Neural cell (in vitro differentiated cells): ENCODE results near the gene TIAM2. TPM values are rescaled to one million over a fixed set of nuclear protein-coding genes. Genes with fewer than 3 reads are reported as not detected.

ENCODE experiments used
- H2AFZ ChIP-seq: fragments of 200-600, 300-800 bp; sonication (generic), shearing (Covaris generic); 2 replicates; pipeline ENCODE4 v1.6.0; 2014; ENCODE audit warnings: low read depth, mild to moderate bottlenecking, antibody characterized with exemption, low read length, moderate library complexity
- H3F3A ChIP-seq: fragments of 200-600 bp; shearing (Covaris generic); 2 replicates; pipeline ENCODE4 v1.6.1; 2016; ENCODE audit warnings: mild to moderate bottlenecking, moderate library complexity, mixed read lengths, antibody characterized with exemption, low read length; ENCODE audit not compliant: insufficient read depth, poor library complexity, severe bottlenecking
- H3K27ac ChIP-seq: fragments of 200-600, 300-800 bp; sonication (generic), shearing (Covaris generic); 2 replicates; pipeline ENCODE4 v1.5.1; 2014; ENCODE audit warnings: mild to moderate bottlenecking, low read length, moderate library complexity
- H3K27me3 ChIP-seq: fragments of 300-800, 200-600 bp; sonication (generic), shearing (Covaris generic); 2 replicates; pipeline ENCODE4 v1.6.0; 2014; ENCODE audit warnings: mild to moderate bottlenecking, low read depth, low read length, moderate library complexity; ENCODE audit not compliant: insufficient read depth
- H3K36me3 ChIP-seq: fragments of 300-800, 200-600 bp; sonication (generic), shearing (Covaris generic); 2 replicates; pipeline ENCODE4 v1.5.1; 2014; ENCODE audit warnings: mild to moderate bottlenecking, antibody characterized with exemption, low read length, moderate library complexity; ENCODE audit not compliant: insufficient read depth
- H3K4me2 ChIP-seq: fragments of 300-800, 200-600 bp; sonication (generic), shearing (Covaris generic); 2 replicates; pipeline ENCODE4 v1.6.0; 2014; ENCODE audit warnings: mild to moderate bottlenecking, low read length
- H3K4me3 ChIP-seq: fragments of 300-800, 200-600 bp; sonication (generic), shearing (Covaris generic); 2 replicates; pipeline ENCODE4 v1.5.1; 2014; ENCODE audit warnings: mild to moderate bottlenecking, low read length, moderate library complexity
- H3K79me2 ChIP-seq: fragments of 200-600 bp; shearing (Covaris generic); replicated peaks from 2 replicates; pipeline ENCODE4 v1.6.0; 2014; ENCODE audit warnings: mild to moderate bottlenecking, low read length, moderate library complexity; ENCODE audit not compliant: insufficient read depth
- H3K9ac ChIP-seq: fragments of 300-800, 200-600 bp; sonication (generic), shearing (Covaris generic); 2 replicates; pipeline ENCODE4 v1.6.1; 2016; ENCODE audit warnings: mild to moderate bottlenecking, low read length, mixed read lengths
- H3K9me2 ChIP-seq: fragments of 200-600 bp; shearing (Covaris generic); 2 replicates; pipeline ENCODE4 v1.6.1; 2016; ENCODE audit warnings: mild to moderate bottlenecking, low read length, mixed read lengths; ENCODE audit not compliant: insufficient read depth
- H3K9me3 ChIP-seq: fragments of 200-600, 300-800 bp; sonication (generic), shearing (Covaris generic); 2 replicates; pipeline ENCODE4 v1.6.1; 2016; ENCODE audit warnings: mild to moderate bottlenecking, mixed run types, low read length, moderate library complexity, mixed read lengths
- H4K20me1 ChIP-seq: fragments of 200-600 bp; shearing (Covaris generic); 2 replicates; pipeline ENCODE4 v1.6.1; 2016; ENCODE audit warnings: mild to moderate bottlenecking, mixed run types; ENCODE audit not compliant: insufficient read depth
- CTCF ChIP-seq: fragments of 450-650 bp; IDR thresholded peaks from 2 replicates; pipeline ENCODE4 v1.5.1; 2014; ENCODE audit warnings: antibody characterized with exemption, mild to moderate bottlenecking, moderate library complexity; ENCODE audit not compliant: poor library complexity, severe bottlenecking
- EP300 ChIP-seq: fragments of 450-650 bp; conservative IDR thresholded peaks from 2 replicates; pipeline ENCODE4 v1.6.1; 2014; ENCODE audit warnings: antibody characterized with exemption, mild to moderate bottlenecking, moderate library complexity; ENCODE audit not compliant: poor library complexity, severe bottlenecking
- EZH2 ChIP-seq: fragments of 200-600, 300-800 bp; shearing (Covaris generic), sonication (generic); IDR thresholded peaks from 2 replicates; pipeline ENCODE4 v1.6.1; 2014; ENCODE audit warnings: antibody characterized with exemption, low read length, borderline replicate concordance, mild to moderate bottlenecking; ENCODE audit not compliant: insufficient read depth, poor library complexity, severe bottlenecking
- MXI1 ChIP-seq: fragments of 450-650 bp; conservative IDR thresholded peaks from 2 replicates; pipeline ENCODE4 v1.6.1; 2014; ENCODE audit warnings: antibody characterized with exemption, mild to moderate bottlenecking; ENCODE audit not compliant: poor library complexity, severe bottlenecking
- POLR2AphosphoS5 ChIP-seq: IDR thresholded peaks from 2 replicates; pipeline ENCODE4 v1.6.1; 2012
- RAD21 ChIP-seq: fragments of 450-650 bp; conservative IDR thresholded peaks from 2 replicates; pipeline ENCODE4 v1.6.1; 2014; ENCODE audit warnings: antibody characterized with exemption, mild to moderate bottlenecking, moderate library complexity
- REST ChIP-seq: IDR thresholded peaks from 2 replicates; pipeline ENCODE4 v1.6.1; 2012; ENCODE audit warnings: borderline replicate concordance
- SMC3 ChIP-seq: fragments of 450-650 bp; conservative IDR thresholded peaks from 2 replicates; pipeline ENCODE4 v1.6.1; 2014; ENCODE audit warnings: antibody characterized with exemption, mild to moderate bottlenecking, moderate library complexity; ENCODE audit not compliant: poor library complexity
- TAF1 ChIP-seq: IDR thresholded peaks from 2 replicates; pipeline ENCODE4 v1.6.1; 2012; ENCODE audit warnings: low read depth
- polyA plus RNA-seq: library from polyadenylated mRNA; depleted of rRNA; stranded (reverse); fragments of >200 nt; gene quantifications from 2 replicates; pipeline ENCODE4 v1.2.3, GENCODE V29; 2014

Gene TIAM2
- polyA plus RNA-seq, 1 donor from 2014 or later = 73.3 TPM

- H3K36me3 ChIP-seq = no peaks in the 10 kb centered on the region
- H3K9ac ChIP-seq = no peak overlapping the region
- no peaks in the 10 kb centered on the region for H3K79me2 ChIP-seq
- no peak overlapping the region for H2AFZ ChIP-seq
- no peak overlapping the region for H3K4me3 ChIP-seq
- no peaks in the 10 kb centered on the region for H3F3A ChIP-seq
- no peak overlapping the region for H3K4me2 ChIP-seq
- no peaks in the 10 kb centered on the region for H4K20me1 ChIP-seq
- H3K9me3 ChIP-seq = no peaks in the 10 kb centered on the region
- no peaks in the 10 kb centered on the region for H3K27me3 ChIP-seq
- H3K9me2 ChIP-seq = no peaks in the 10 kb centered on the region
- TF ChIP-seq REST (no peak), TAF1 (no peak), MXI1 (no peak), EZH2 (no peak), POLR2AphosphoS5 (no peak)
- H3K27ac ChIP-seq = no peak overlapping the region
Observed at GRCh38 chr6:155004017-155004416, 8.9 kb downstream of the TIAM2 start.

GRCh38 chr6:155004576-155005372 is 9.7 kb downstream of the TIAM2 start:
- Histone ChIP-seq H3K79me2 (no peaks in the 10 kb centered on the region), H3F3A (no peaks in the 10 kb centered on the region), H3K9me2 (no peaks in the 10 kb centered on the region), H2AFZ (no peak overlapping the region), H3K27ac (no peak overlapping the region), H3K27me3 (no peaks in the 10 kb centered on the region), H3K4me2 (no peak overlapping the region), H4K20me1 (no peaks in the 10 kb centered on the region), H3K36me3 (no peaks in the 10 kb centered on the region), H3K4me3 (no peak overlapping the region), H3K9me3 (no peaks in the 10 kb centered on the region), H3K9ac (no peak overlapping the region)
- TF ChIP-seq CTCF (no peak), SMC3 (no peak), TAF1 (no peak), MXI1 (no peak), POLR2AphosphoS5 (no peak), EP300 (no peak), EZH2 (no peak), REST (no peak), RAD21 (no peak)
